ENCODE measurements around the gene OR4K5. TPM values are rescaled to one million over a fixed set of nuclear protein-coding genes. Genes with fewer than 3 reads are reported as not detected.

The OR4K5 gene, protein sequence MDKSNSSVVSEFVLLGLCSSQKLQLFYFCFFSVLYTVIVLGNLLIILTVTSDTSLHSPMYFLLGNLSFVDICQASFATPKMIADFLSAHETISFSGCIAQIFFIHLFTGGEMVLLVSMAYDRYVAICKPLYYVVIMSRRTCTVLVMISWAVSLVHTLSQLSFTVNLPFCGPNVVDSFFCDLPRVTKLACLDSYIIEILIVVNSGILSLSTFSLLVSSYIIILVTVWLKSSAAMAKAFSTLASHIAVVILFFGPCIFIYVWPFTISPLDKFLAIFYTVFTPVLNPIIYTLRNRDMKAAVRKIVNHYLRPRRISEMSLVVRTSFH
- not detected for polyA plus RNA-seq (2013, experiment 1 of 2)
- not detected for polyA plus RNA-seq (2013, experiment 2 of 2)

DNA sequence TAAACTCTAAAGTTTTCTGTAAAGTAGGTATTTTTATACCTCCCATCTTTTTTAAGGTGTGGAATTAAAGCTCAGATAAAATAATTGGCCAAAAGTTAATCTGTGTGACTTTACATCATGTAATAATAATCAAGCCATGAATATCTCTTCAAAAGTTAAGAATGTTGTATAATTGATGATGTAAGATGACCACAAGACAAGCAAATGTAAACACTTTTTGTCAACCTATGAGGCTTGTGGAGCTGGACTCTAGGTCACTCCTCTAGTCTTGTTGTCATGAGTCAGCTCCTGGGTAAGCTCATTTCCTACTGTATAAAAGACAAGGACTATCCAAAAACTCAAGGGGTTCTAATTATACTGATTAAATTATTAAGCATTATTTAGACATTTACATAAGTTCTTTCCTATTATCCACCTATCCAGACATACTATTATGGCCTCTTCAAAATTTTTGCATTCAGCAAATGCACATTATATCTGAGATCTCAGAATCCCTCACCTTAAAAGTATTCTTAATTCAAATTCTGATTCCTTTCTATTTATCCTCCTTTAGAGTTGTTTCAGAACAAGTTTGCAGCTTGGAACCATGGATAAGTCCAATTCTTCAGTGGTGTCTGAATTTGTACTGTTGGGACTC, at the start of gene OR4K5:
Gene OR4K5, plus strand, starts transcription at position 587 of the 637 bp plus-strand sequence. Its CDS starts 0 bp downstream, at position 587.
- H3K36me3 ChIP-seq (ENCODE audit: control insufficient read depth, insufficient read depth, low read length): no peaks in the 10 kb centered on the region
- no peaks in the 10 kb centered on the region for H3K4me1 ChIP-seq (ENCODE audit: control insufficient read depth, insufficient read depth, low read length, poor library complexity, severe bottlenecking)
- no peak within 1 kb of the TSS for H3K27ac ChIP-seq (ENCODE audit: low read depth, low read length, severe bottlenecking)
- H3K9me3 ChIP-seq (ENCODE audit: control insufficient read depth, low read length): peaks cover 59% of the 10 kb centered on the region
- no peak within 1 kb of the TSS for H3K4me3 ChIP-seq (ENCODE audit: extremely low read depth, insufficient read depth, low read length, poor library complexity, severe bottlenecking)

- no peaks in the 10 kb centered on the region for H3K36me3 ChIP-seq (ENCODE audit: control insufficient read depth, insufficient read depth, low read length)
- no peaks in the 10 kb centered on the region for H3K4me1 ChIP-seq (ENCODE audit: control insufficient read depth, insufficient read depth, low read length, poor library complexity, severe bottlenecking)
- peaks cover 49% of the 10 kb centered on the region for H3K9me3 ChIP-seq (ENCODE audit: control insufficient read depth, low read length)
- no peak overlapping the region for H3K27ac ChIP-seq (ENCODE audit: low read depth, low read length, severe bottlenecking)
- no peak overlapping the region for H3K4me3 ChIP-seq (ENCODE audit: extremely low read depth, insufficient read depth, low read length, poor library complexity, severe bottlenecking)
- 68 to 72% methylated on average over 5 to 6 of the region's 6 CpGs for WGBS, 2 experiments (ENCODE audit: insufficient coverage in 2 of 2)
Measured at GRCh38 chr14:19873178-19873577, 47.2 kb upstream of the OR4K5 start.

GRCh38 chr14:19874842-19875241, 45.6 kb upstream of the OR4K5 start, which contains the start of gene OR4K2:
OR4K2 (plus strand) TSS chr14:19875142; CDS start chr14:19876268, 1,126 bp downstream.
- H3K9me3 ChIP-seq (ENCODE audit: control insufficient read depth, low read length): peaks cover 46% of the 10 kb centered on the region
- H3K27ac ChIP-seq (ENCODE audit: low read depth, low read length, severe bottlenecking): no peak within 1 kb of the TSS
- H3K4me1 ChIP-seq (ENCODE audit: control insufficient read depth, insufficient read depth, low read length, poor library complexity, severe bottlenecking): no peaks in the 10 kb centered on the region
- H3K36me3 ChIP-seq (ENCODE audit: control insufficient read depth, insufficient read depth, low read length): no peaks in the 10 kb centered on the region
- H3K4me3 ChIP-seq (ENCODE audit: extremely low read depth, insufficient read depth, low read length, poor library complexity, severe bottlenecking): no peak within 1 kb of the TSS
- no CpG with 5 or more reads among the region's 2 CpGs for whole genome bisulfite sequencing, 2 experiments (ENCODE audit: insufficient coverage in 2 of 2)

DNA sequence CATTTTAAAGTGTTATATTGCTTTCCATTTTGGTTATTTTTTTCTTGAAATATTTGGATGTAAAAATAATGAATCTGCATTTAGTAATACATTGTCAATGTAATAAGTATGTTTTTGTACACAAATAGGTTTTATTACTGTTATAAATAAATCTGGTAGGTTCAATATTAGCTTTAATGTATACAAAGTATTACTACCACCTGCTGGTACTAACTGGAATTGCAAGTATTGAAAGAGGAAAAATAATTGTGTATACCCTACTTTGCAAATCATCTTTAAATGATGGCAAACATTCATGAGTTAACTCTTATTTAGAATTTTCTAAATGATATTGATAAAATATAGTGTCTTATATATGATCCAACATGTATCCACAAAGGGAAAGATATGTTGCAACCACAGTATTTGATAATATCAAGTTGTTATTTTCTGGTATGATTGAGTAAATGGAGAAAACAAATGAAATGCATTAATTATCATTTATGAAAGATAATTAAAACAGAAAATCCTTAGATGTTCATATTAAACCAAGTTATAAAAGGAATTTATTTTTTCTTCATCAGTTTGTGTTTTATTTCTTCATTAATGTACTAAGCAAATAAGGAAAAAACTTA, 42.3 kb upstream of the OR4K5 start:
- H3K36me3 ChIP-seq (ENCODE audit: control insufficient read depth, insufficient read depth, low read length): no peaks in the 10 kb centered on the region
- H3K9me3 ChIP-seq (ENCODE audit: control insufficient read depth, low read length): peaks cover 45% of the 10 kb centered on the region
- H3K4me3 ChIP-seq (ENCODE audit: extremely low read depth, insufficient read depth, low read length, poor library complexity, severe bottlenecking): no peak overlapping the region

GRCh38 chr14:19895282-19895681, 25.1 kb upstream of the OR4K5 start:
- no peak overlapping the region for H3K4me3 ChIP-seq (ENCODE audit: extremely low read depth, insufficient read depth, low read length, poor library complexity, severe bottlenecking)
- H3K36me3 ChIP-seq (ENCODE audit: control insufficient read depth, insufficient read depth, low read length): no peaks in the 10 kb centered on the region
- no peak overlapping the region for H3K27ac ChIP-seq (ENCODE audit: low read depth, low read length, severe bottlenecking)
- WGBS, 2 experiments (ENCODE audit: insufficient coverage in 2 of 2): 14 to 43% methylated on average over 1 to 2 of the region's 2 CpGs
- H3K9me3 ChIP-seq (ENCODE audit: control insufficient read depth, low read length): peaks cover 85% of the 10 kb centered on the region
- H3K4me1 ChIP-seq (ENCODE audit: control insufficient read depth, insufficient read depth, low read length, poor library complexity, severe bottlenecking): no peaks in the 10 kb centered on the region

More for the DNA sequence above, 42.3 kb upstream of the OR4K5 start:
- Histone ChIP-seq H3K27ac (ENCODE audit: low read depth, low read length, severe bottlenecking) (no peak overlapping the region), H3K4me1 (ENCODE audit: control insufficient read depth, insufficient read depth, low read length, poor library complexity, severe bottlenecking) (no peaks in the 10 kb centered on the region)

DNA sequence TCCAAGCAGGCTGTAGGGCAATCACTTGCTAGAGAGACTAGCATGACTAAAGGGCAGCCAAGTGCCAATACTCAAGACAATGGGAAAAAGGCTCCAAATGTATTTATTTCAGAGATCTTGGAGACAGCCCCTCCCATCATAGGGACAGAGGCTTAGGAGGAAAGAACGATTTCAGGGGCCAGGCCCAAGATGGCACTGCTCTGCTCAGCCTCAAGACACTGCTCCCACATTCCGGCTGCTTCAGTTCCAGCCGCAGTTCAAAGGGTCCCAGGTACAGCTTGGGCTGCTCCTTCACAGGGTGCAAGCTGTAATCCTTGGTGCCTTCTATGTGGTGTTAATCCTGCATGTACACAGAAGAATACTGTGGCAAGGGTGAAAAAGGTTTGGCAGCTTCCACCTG, 19.4 kb upstream of the OR4K5 start:
- H3K4me3 ChIP-seq (ENCODE audit: extremely low read depth, insufficient read depth, low read length, poor library complexity, severe bottlenecking): no peak overlapping the region
- 68 to 69% methylated on average over 3 of the region's 3 CpGs for WGBS, 2 experiments (ENCODE audit: insufficient coverage in 2 of 2)
- H3K27ac ChIP-seq (ENCODE audit: low read depth, low read length, severe bottlenecking): no peak overlapping the region
- H3K36me3 ChIP-seq (ENCODE audit: control insufficient read depth, insufficient read depth, low read length): no peaks in the 10 kb centered on the region
- H3K4me1 ChIP-seq (ENCODE audit: control insufficient read depth, insufficient read depth, low read length, poor library complexity, severe bottlenecking): no peaks in the 10 kb centered on the region
- peaks cover 66% of the 10 kb centered on the region for H3K9me3 ChIP-seq (ENCODE audit: control insufficient read depth, low read length)

- WGBS, 2 experiments (ENCODE audit: insufficient coverage in 2 of 2): 70 to 87% methylated on average over 3 to 4 of the region's 4 CpGs
Measured at GRCh38 chr14:19902409-19902808, 18.0 kb upstream of the OR4K5 start.

DNA sequence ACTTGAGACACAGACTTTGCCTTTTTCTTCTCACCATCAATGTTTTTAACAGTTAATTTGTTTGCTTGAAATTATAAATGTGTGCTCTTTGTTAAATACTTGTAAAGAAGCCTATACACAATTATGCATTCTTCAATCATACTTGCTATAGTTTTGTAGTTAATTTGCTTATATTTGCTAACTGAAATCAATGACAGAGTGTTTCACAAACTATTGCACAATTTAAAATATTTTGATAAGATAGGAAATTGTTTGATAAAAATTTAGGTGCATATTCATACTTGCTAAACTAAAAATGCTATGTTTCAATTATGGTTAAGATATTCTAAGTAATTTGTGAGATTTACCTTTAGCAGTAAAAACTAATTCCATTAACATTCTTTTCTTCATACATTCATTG, 13.7 kb upstream of the OR4K5 start:
- Histone ChIP-seq H3K27ac (ENCODE audit: low read depth, low read length, severe bottlenecking) (no peak overlapping the region), H3K36me3 (ENCODE audit: control insufficient read depth, insufficient read depth, low read length) (no peaks in the 10 kb centered on the region), H3K9me3 (ENCODE audit: control insufficient read depth, low read length) (peaks cover 54% of the 10 kb centered on the region), H3K4me3 (ENCODE audit: extremely low read depth, insufficient read depth, low read length, poor library complexity, severe bottlenecking) (no peak overlapping the region), H3K4me1 (ENCODE audit: control insufficient read depth, insufficient read depth, low read length, poor library complexity, severe bottlenecking) (no peaks in the 10 kb centered on the region)

More at GRCh38 chr14:19902409-19902808, 18.0 kb upstream of the OR4K5 start:
- no peaks in the 10 kb centered on the region for H3K4me1 ChIP-seq (ENCODE audit: control insufficient read depth, insufficient read depth, low read length, poor library complexity, severe bottlenecking)
- H3K27ac ChIP-seq (ENCODE audit: low read depth, low read length, severe bottlenecking): no peak overlapping the region
- no peak overlapping the region for H3K4me3 ChIP-seq (ENCODE audit: extremely low read depth, insufficient read depth, low read length, poor library complexity, severe bottlenecking)
- H3K36me3 ChIP-seq (ENCODE audit: control insufficient read depth, insufficient read depth, low read length): no peaks in the 10 kb centered on the region
- peaks cover 58% of the 10 kb centered on the region for H3K9me3 ChIP-seq (ENCODE audit: control insufficient read depth, low read length)

- Histone ChIP-seq H3K4me3 (ENCODE audit: extremely low read depth, insufficient read depth, low read length, poor library complexity, severe bottlenecking) (no peak overlapping the region), H3K9me3 (ENCODE audit: control insufficient read depth, low read length) (peaks cover 38% of the 10 kb centered on the region), H3K36me3 (ENCODE audit: control insufficient read depth, insufficient read depth, low read length) (no peaks in the 10 kb centered on the region), H3K27ac (ENCODE audit: low read depth, low read length, severe bottlenecking) (no peak overlapping the region), H3K4me1 (ENCODE audit: control insufficient read depth, insufficient read depth, low read length, poor library complexity, severe bottlenecking) (no peaks in the 10 kb centered on the region)
- 18 to 52% methylated on average over 2 to 3 of the region's 3 CpGs for WGBS, 2 experiments (ENCODE audit: insufficient coverage in 2 of 2)
Measured at GRCh38 chr14:19911114-19911513, 9.3 kb upstream of the OR4K5 start.

DNA sequence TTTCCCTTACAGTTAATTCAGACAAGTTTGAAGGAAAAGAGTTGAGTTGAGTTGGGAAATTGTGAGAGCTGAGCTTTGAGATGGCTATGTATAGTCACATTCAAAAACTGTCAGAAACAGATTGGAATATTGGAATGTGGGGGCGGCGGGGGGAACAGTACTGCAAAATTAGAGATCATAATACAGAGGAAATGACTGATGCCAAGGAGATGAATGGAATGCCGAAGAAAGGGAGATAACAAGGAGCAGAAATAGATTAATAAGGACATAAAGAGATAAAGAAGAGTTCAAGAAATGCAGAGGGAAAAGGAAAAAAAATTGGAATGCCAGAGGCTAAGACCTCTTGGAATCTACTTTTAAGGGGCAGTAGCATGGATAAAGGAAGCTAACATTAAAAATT, 3.2 kb upstream of the OR4K5 start:
- H3K9me3 ChIP-seq (ENCODE audit: control insufficient read depth, low read length): peaks cover 50% of the 10 kb centered on the region
- no peak overlapping the region for H3K4me3 ChIP-seq (ENCODE audit: extremely low read depth, insufficient read depth, low read length, poor library complexity, severe bottlenecking)
- H3K36me3 ChIP-seq (ENCODE audit: control insufficient read depth, insufficient read depth, low read length): no peaks in the 10 kb centered on the region
- 64 to 68% methylated on average over 3 of the region's 3 CpGs for WGBS, 2 experiments (ENCODE audit: insufficient coverage in 2 of 2)
- H3K27ac ChIP-seq (ENCODE audit: low read depth, low read length, severe bottlenecking): no peak overlapping the region
- no peaks in the 10 kb centered on the region for H3K4me1 ChIP-seq (ENCODE audit: control insufficient read depth, insufficient read depth, low read length, poor library complexity, severe bottlenecking)
